K562 (cell line): ENCODE results near the gene WDR27. TPM values are rescaled to one million over a fixed set of nuclear protein-coding genes. Genes with fewer than 3 reads are reported as not detected.

Experiments used
- ADNP ChIP-seq: fragments of 200-800 bp; sonication (Bioruptor generic); IDR thresholded peaks from 2 replicates; pipeline ENCODE4 v1.6.1; 2016; ENCODE audit warnings: missing genetic modification characterization, missing compliant biosample characterization
- BCOR ChIP-seq: fragments of 450-650 bp; IDR thresholded peaks from 2 replicates; pipeline ENCODE4 v1.6.1; 2016
- ELF1 ChIP-seq: fragments of 200-800 bp; sonication (Bioruptor generic); IDR thresholded peaks from 2 replicates; pipeline ENCODE4 v1.6.1; 2016; ENCODE audit warnings: missing genetic modification characterization, missing compliant biosample characterization
- ELK1 ChIP-seq: sonication (generic); formaldehyde crosslinking; IDR thresholded peaks from 2 replicates; pipeline ENCODE4 v1.8.1; 2022; ENCODE audit warnings: missing genetic modification reagents
- GABPB1 ChIP-seq: sonication (generic); formaldehyde crosslinking; IDR thresholded peaks from 2 replicates; pipeline ENCODE4 v1.8.0; 2022; ENCODE audit warnings: mild to moderate bottlenecking, missing genetic modification reagents
- GTF3C2 ChIP-seq: IDR thresholded peaks from 3 replicates; pipeline ENCODE4 v1.6.1; 2011; ENCODE audit warnings: borderline replicate concordance, mild to moderate bottlenecking, moderate library complexity; ENCODE audit not compliant: insufficient read length; ENCODE audit errors: extremely low read depth
- HBP1 ChIP-seq: fragments of 450-650 bp; formaldehyde crosslinking; IDR thresholded peaks from 2 replicates; pipeline ENCODE4 v1.4.0; 2022; ENCODE audit warnings: missing genetic modification characterization
- HDAC1 ChIP-seq, 2 experiments: fragments of 450-650 bp; IDR thresholded peaks; 2 replicates each; pipeline ENCODE4 v1.6.1; 2016 to 2017; ENCODE audit warnings: inconsistent platforms in 1 of 2, mild to moderate bottlenecking in 1 of 2, moderate library complexity in 1 of 2
- HOXB6 ChIP-seq: fragments of 250-450 bp; sonication (Bioruptor Pico); IDR thresholded peaks from 2 replicates; pipeline ENCODE4 v1.5.1; 2022; ENCODE audit warnings: mild to moderate bottlenecking, borderline replicate concordance
- KDM5B ChIP-seq: fragments of 200-600 bp; sonication (generic); IDR thresholded peaks from 2 replicates; pipeline ENCODE4 v1.6.1; 2012; ENCODE audit warnings: low read depth, mild to moderate bottlenecking, moderate library complexity, low read length, control low read depth, inconsistent platforms; ENCODE audit not compliant: insufficient replicate concordance
- KHSRP ChIP-seq: fragments of 450-650 bp; IDR thresholded peaks from 2 replicates; pipeline ENCODE4 v1.6.1; 2017
- MTF1 ChIP-seq: fragments of 250-450 bp; sonication (Bioruptor Pico); IDR thresholded peaks from 2 replicates; pipeline ENCODE4 v1.9.0; 2021; ENCODE audit warnings: moderate library complexity, mild to moderate bottlenecking, inconsistent platforms, borderline replicate concordance
- PCBP1 ChIP-seq: fragments of 200-400 bp; formaldehyde crosslinking; IDR thresholded peaks from 2 replicates; pipeline ENCODE4 v1.6.1; 2018; ENCODE audit warnings: mild to moderate bottlenecking, low read depth, low read length; ENCODE audit not compliant: poor library complexity, severe bottlenecking
- RBM25 ChIP-seq: fragments of 200-400 bp; formaldehyde crosslinking; IDR thresholded peaks from 2 replicates; pipeline ENCODE4 v1.6.1; 2018; ENCODE audit warnings: low read length, low read depth, moderate library complexity; ENCODE audit not compliant: severe bottlenecking
- RUNX1 ChIP-seq: sonication (generic); IDR thresholded peaks from 2 replicates; pipeline ENCODE4 v1.6.1; 2016; ENCODE audit warnings: antibody characterized with exemption, low read depth
- SETDB1 ChIP-seq: IDR thresholded peaks from one replicate; pipeline ENCODE4 v1.6.1; 2012; ENCODE audit warnings: low read length, control low read depth, inconsistent platforms
- TCF15 ChIP-seq: fragments of 250-450 bp; sonication (Bioruptor Pico); IDR thresholded peaks from 2 replicates; pipeline ENCODE4 v1.8.0; 2022; ENCODE audit warnings: moderate library complexity, mild to moderate bottlenecking, inconsistent platforms
- ZBTB49 ChIP-seq: sonication (generic); formaldehyde crosslinking; IDR thresholded peaks from 2 replicates; pipeline ENCODE4 v1.8.0; 2022; ENCODE audit warnings: missing genetic modification reagents, mild to moderate bottlenecking, borderline replicate concordance
- polyA plus RNA-seq, 8 experiments: library from polyadenylated mRNA; depleted of rRNA in 4 of 8; stranded (reverse) in 5 of 8; unstranded in 3 of 8; fragments of >200 nt; fragmentation: Nextera tagmentation in 2 of 8; fragmentation: Illumina TruSeq in 1 of 8; extraction: Ambion mirVana in 2 of 8; extraction: Trizol in 1 of 8; gene quantifications; 2 replicates each; pipeline versions ENCODE4 v1.2.1 to v1.2.3, GENCODE V29; 2011 to 2014; ENCODE audit warnings: inconsistent platforms in 1 of 8, missing spikeins in 1 of 8
- total RNA-seq, 7 experiments: library from RNA; depleted of rRNA in 6 of 7; stranded (reverse); fragments of >200 nt in 6 of 7; fragmentation: Illumina TruSeq in 2 of 7; extraction: Trizol in 2 of 7; gene quantifications; 2 replicates each; pipeline versions ENCODE4 v1.2.1 to v1.2.3, GENCODE V29; 2011 to 2021; ENCODE audit warnings: low replicate concordance in 1 of 7

Gene WDR27
- total and polyA plus RNA-seq, 9 of the 15 experiments (the other 6 are each of a cell fraction or from before 2014, with no cell fraction given): 4.3 to 77.2 (median 22.7) TPM

- TF ChIP-seq HBP1: no peak
- TF ChIP-seq RBM25: peak; percentile 95
- peak; percentile 95 for TF ChIP-seq GABPB1 (CRISPR knock-in tag)
- no peak for TF ChIP-seq KHSRP
- no peak for TF ChIP-seq MTF1
- TF ChIP-seq ADNP: no peak
- no peak for TF ChIP-seq ELK1 (CRISPR knock-in tag)
- peak; percentile 78 for TF ChIP-seq ELF1 (tag)
- TF ChIP-seq HDAC1 (IDR thresholded peaks at IDR 0.05): peak in 1 of 2 experiments; percentile 98; a peak in 1 of 4 replicates
- peak; percentile 83 for TF ChIP-seq PCBP1
- TF ChIP-seq HOXB6 (CRISPR knock-in tag): peak; percentile 70; the same call in 1 of the 2 replicates
- TF ChIP-seq RUNX1: peak; percentile 13; the same call in 1 of the 2 replicates
- no peak; the same call in 1 of the 2 replicates for TF ChIP-seq BCOR
- no peak for TF ChIP-seq SETDB1
- TF ChIP-seq TCF15: no peak
- no peak for TF ChIP-seq ZBTB49 (CRISPR knock-in tag)
- no peak for TF ChIP-seq GTF3C2
- TF ChIP-seq KDM5B: peak; percentile 94
Measured at GRCh38 chr6:169701954-169702839, at the start of gene WDR27, which contains the start of gene C6orf120 (continued).
